Stimulated activated naive CD8-positive, alpha-beta T cell treated with anti-CD3 and anti-CD28 coated beads, Interleukin-15, amount 100 ng/mL, for 72 hours (primary cell): ENCODE results near the gene ARSD.
"Not testable (repeated sequence)": the region's sequence is repeated elsewhere in the genome, so short reads cannot be mapped to it uniquely, and the experiment has no call there.

Source experiments
- ATAC-seq: fragments of 150-1000 bp; cut with Tn5 transposase; 2 replicates; pipeline ENCODE4 v1.10.0; 2021; ENCODE audit warnings: mild to moderate bottlenecking, moderate library complexity
- DNase-seq, 2 donors: peaks; one replicate each; pipeline ENCODE4 v3.0.0; 2021 to 2022
- H3K27ac Mint-ChIP-seq, 2 donors: one replicate each; pipeline ENCODE4 v1.8.0; 2022; ENCODE audit warnings: mild to moderate bottlenecking in 2 of 2, mixed read lengths in 2 of 2, moderate library complexity in 2 of 2
- H3K27me3 Mint-ChIP-seq: one replicate; pipeline ENCODE4 v1.8.0; 2022; ENCODE audit warnings: mixed read lengths
- H3K4me1 Mint-ChIP-seq: one replicate; pipeline ENCODE4 v1.8.0; 2022; ENCODE audit warnings: mild to moderate bottlenecking, mixed read lengths
- H3K4me3 Mint-ChIP-seq, 2 donors: one replicate each; pipeline ENCODE4 v1.8.0; 2022; ENCODE audit warnings: mild to moderate bottlenecking in 2 of 2, mixed read lengths in 2 of 2, moderate library complexity in 1 of 2
- H3K9me3 Mint-ChIP-seq, 2 donors: one replicate each; pipeline ENCODE4 v1.8.0; 2022; ENCODE audit warnings: mixed read lengths in 2 of 2

ARSD gene

GRCh38 chrX:2910109-2910508 lies 19.0 kb downstream of the ARSD start:
- no peak overlapping the region for H3K4me3 Mint-ChIP-seq
- no peak for ATAC-seq
- no peak overlapping the region for H3K27ac Mint-ChIP-seq
- no peaks in the 10 kb centered on the region for H3K9me3 Mint-ChIP-seq
- DNase-seq: no peak
- H3K27me3 Mint-ChIP-seq: no peaks in the 10 kb centered on the region
- no peaks in the 10 kb centered on the region for H3K4me1 Mint-ChIP-seq

- no peak for DNase-seq
- peaks cover under 1 to 5% of the 10 kb centered on the region in 2 donors for H3K9me3 Mint-ChIP-seq
- H3K4me1 Mint-ChIP-seq: no peaks in the 10 kb centered on the region
- H3K4me3 Mint-ChIP-seq: no peak overlapping the region
- ATAC-seq: no peak
- H3K27me3 Mint-ChIP-seq: no peaks in the 10 kb centered on the region
- H3K27ac Mint-ChIP-seq: no peak overlapping the region
These were observed 20.9 kb downstream of the ARSD start for GRCh38 chrX:2908125-2908685.

GRCh38 chrX:2907295-2907694 lies 21.8 kb downstream of the ARSD start:
- ATAC-seq: no peak
- Mint-ChIP-seq H3K4me3 (no peak overlapping the region), H3K9me3 (peaks cover 5 to 12% of the 10 kb centered on the region in 2 donors), H3K27ac (no peak overlapping the region), H3K27me3 (no peaks in the 10 kb centered on the region), H3K4me1 (no peaks in the 10 kb centered on the region)
- DNase-seq: no peak

GRCh38 chrX:2903366-2903765 lies 25.8 kb downstream of the ARSD start:
- Mint-ChIP-seq H3K4me1 (peaks cover 3% of the 10 kb centered on the region), H3K9me3 (peaks cover 5 to 12% of the 10 kb centered on the region in 2 donors), H3K27me3 (no peaks in the 10 kb centered on the region), H3K4me3 (no peak overlapping the region), H3K27ac (no peak overlapping the region)
- ATAC-seq (no peak), DNase-seq (no peak)

GRCh38 chrX:2902841-2903240 lies 26.3 kb downstream of the ARSD start:
- Mint-ChIP-seq H3K9me3 (peaks cover 5 to 12% of the 10 kb centered on the region in 2 donors), H3K4me1 (peaks cover 8% of the 10 kb centered on the region), H3K4me3 (no peak overlapping the region), H3K27me3 (no peaks in the 10 kb centered on the region), H3K27ac (no peak overlapping the region)
- ATAC-seq (no peak), DNase-seq (no peak)

GRCh38 chrX:2901367-2902036 lies 27.6 kb downstream of the ARSD start:
- peaks cover 5 to 12% of the 10 kb centered on the region in 2 donors for H3K9me3 Mint-ChIP-seq
- ATAC-seq (no peak), DNase-seq (no peak)
- H3K4me1 Mint-ChIP-seq: peaks cover 17% of the 10 kb centered on the region
- no peaks in the 10 kb centered on the region for H3K27me3 Mint-ChIP-seq
- H3K4me3 Mint-ChIP-seq: no peak overlapping the region
- H3K27ac Mint-ChIP-seq: no peak overlapping the region

GRCh38 chrX:2898846-2899512 lies 30.2 kb downstream of the ARSD start:
- Mint-ChIP-seq H3K4me1 (peaks cover 17% of the 10 kb centered on the region), H3K4me3 (no peak overlapping the region), H3K27ac (no peak overlapping the region), H3K27me3 (no peaks in the 10 kb centered on the region), H3K9me3 (peaks cover 5 to 12% of the 10 kb centered on the region in 2 donors)
- ATAC-seq: no peak
- DNase-seq: no peak

- Mint-ChIP-seq H3K27ac (peak overlapping the region; percentile 76 to 90), H3K4me3 (peak overlapping the region; percentile 37 to 60), H3K4me1 (peaks cover 17% of the 10 kb centered on the region)
- not testable (repeated sequence) for H3K27me3 Mint-ChIP-seq, H3K9me3 Mint-ChIP-seq
- ATAC-seq (peak; percentile 86), DNase-seq (peak; percentile 2 to 26)
These were observed 31.2 kb downstream of the ARSD start for GRCh38 chrX:2897690-2898623.

- H3K27me3 Mint-ChIP-seq: no peaks in the 10 kb centered on the region
- H3K27ac Mint-ChIP-seq: peak overlapping the region in 1 of 2 donors; percentile 57
- no peaks in the 10 kb centered on the region for H3K9me3 Mint-ChIP-seq
- H3K4me1 Mint-ChIP-seq: peaks cover 17% of the 10 kb centered on the region
- peak overlapping the region; percentile 37 to 60 for H3K4me3 Mint-ChIP-seq
- ATAC-seq (no peak), DNase-seq (no peak)
These were observed 31.8 kb downstream of the ARSD start for GRCh38 chrX:2897311-2897689.

GRCh38 chrX:2894885-2895292 lies 34.2 kb downstream of the ARSD start:
- no peak overlapping the region for H3K4me3 Mint-ChIP-seq
- no peak for ATAC-seq
- H3K27ac Mint-ChIP-seq: no peak overlapping the region
- H3K9me3 Mint-ChIP-seq: no peaks in the 10 kb centered on the region
- H3K27me3 Mint-ChIP-seq: no peaks in the 10 kb centered on the region
- H3K4me1 Mint-ChIP-seq: peaks cover 17% of the 10 kb centered on the region
- DNase-seq: no peak

- DNase-seq (no peak), ATAC-seq (no peak)
- Mint-ChIP-seq H3K4me3 (no peak overlapping the region), H3K27me3 (no peaks in the 10 kb centered on the region), H3K27ac (no peak overlapping the region), H3K9me3 (no peaks in the 10 kb centered on the region), H3K4me1 (peaks cover 18% of the 10 kb centered on the region)
These were observed 36.3 kb downstream of the ARSD start for GRCh38 chrX:2892816-2893215.

GRCh38 chrX:2890536-2891460 lies 38.3 kb downstream of the ARSD start:
- H3K9me3 Mint-ChIP-seq, DNase-seq, H3K27ac Mint-ChIP-seq, H3K4me3 Mint-ChIP-seq, ATAC-seq, H3K27me3 Mint-ChIP-seq: not testable (repeated sequence)
- peaks cover 10% of the 10 kb centered on the region for H3K4me1 Mint-ChIP-seq

GRCh38 chrX:2889706-2890490 lies 39.2 kb downstream of the ARSD start:
- H3K4me1 Mint-ChIP-seq: peaks cover 10% of the 10 kb centered on the region
- peak overlapping the region; percentile 40 to 48 for H3K27ac Mint-ChIP-seq
- peak; percentile 2 to 9 for DNase-seq
- H3K4me3 Mint-ChIP-seq: peak overlapping the region; percentile 71 to 78
- not testable (repeated sequence) for H3K27me3 Mint-ChIP-seq, H3K9me3 Mint-ChIP-seq, ATAC-seq

GRCh38 chrX:2889045-2889605 lies 40.0 kb downstream of the ARSD start:
- peak overlapping the region in 1 of 2 donors; percentile 40 for H3K27ac Mint-ChIP-seq

More at GRCh38 chrX:2889045-2889605, 40.0 kb downstream of the ARSD start:
- H3K4me3 Mint-ChIP-seq: peak overlapping the region; percentile 71 to 78
- no peak for DNase-seq
- H3K4me1 Mint-ChIP-seq: peaks cover 10% of the 10 kb centered on the region
- no peaks in the 10 kb centered on the region for H3K27me3 Mint-ChIP-seq
- no peaks in the 10 kb centered on the region for H3K9me3 Mint-ChIP-seq
- no peak for ATAC-seq
